GM12873 (cell line): ENCODE measurements around the gene SUMO2.

ENCODE experiments used
- CTCF ChIP-seq: IDR thresholded peaks from 2 replicates; pipeline ENCODE4 v1.5.1; 2012; ENCODE audit warnings: low read depth, mild to moderate bottlenecking, moderate library complexity, low read length, control low read depth; ENCODE audit not compliant: insufficient read depth; ENCODE audit errors: missing control alignments

SUMO2 gene

GRCh38 chr17:75135452-75135851, 47.3 kb downstream of the SUMO2 start:
- no peak for TF ChIP-seq CTCF

GRCh38 chr17:75133001-75133400, 49.8 kb downstream of the SUMO2 start:
- TF ChIP-seq CTCF: no peak

DNA sequence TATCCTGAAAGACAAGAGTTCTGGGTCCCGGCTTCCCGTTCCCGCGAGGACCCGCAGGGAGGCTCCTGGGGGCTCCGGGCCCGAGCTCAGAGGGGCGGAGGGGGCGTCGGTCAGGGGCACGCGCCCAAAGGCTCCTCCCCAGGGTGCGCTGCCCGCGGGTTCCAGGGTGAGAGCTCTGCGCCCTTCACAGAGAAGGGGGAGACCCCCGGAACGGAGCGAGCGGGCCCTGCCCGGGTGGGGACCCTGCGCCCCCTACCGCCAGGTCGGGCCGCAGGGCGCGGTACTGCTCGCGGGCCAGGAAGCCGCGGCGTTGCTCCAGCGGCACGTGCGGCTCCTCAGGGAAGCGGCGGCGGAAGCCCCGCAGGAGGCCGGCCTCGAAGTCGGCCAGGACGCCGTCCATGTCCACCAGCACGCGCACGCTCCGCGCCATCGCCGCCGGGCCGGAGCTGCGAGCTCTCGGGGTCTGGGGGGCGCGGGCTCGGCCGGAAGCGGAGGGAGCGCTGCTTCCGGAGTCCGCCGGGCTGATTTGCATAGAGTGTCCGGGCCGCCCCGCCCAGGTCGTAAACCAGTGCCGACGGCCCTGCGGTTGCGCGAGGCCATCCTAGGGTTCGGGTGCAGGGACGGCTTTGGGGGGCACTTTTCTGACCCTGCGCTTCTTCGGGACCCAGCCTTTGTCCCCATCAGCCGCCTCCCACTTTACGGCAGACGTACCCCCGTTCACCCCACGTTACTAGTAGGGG, 51.3 kb downstream of the SUMO2 start, which contains the start of gene NT5C:
TSS of gene NT5C (minus strand) at position 465 of the 740 bp plus-strand sequence. CDS start at position 430, 35 bp downstream.
- TF ChIP-seq CTCF: peak; percentile 74

GRCh38 chr17:75130632-75131277, 52.0 kb downstream of the SUMO2 start:
- peak; percentile 58 for TF ChIP-seq CTCF

DNA sequence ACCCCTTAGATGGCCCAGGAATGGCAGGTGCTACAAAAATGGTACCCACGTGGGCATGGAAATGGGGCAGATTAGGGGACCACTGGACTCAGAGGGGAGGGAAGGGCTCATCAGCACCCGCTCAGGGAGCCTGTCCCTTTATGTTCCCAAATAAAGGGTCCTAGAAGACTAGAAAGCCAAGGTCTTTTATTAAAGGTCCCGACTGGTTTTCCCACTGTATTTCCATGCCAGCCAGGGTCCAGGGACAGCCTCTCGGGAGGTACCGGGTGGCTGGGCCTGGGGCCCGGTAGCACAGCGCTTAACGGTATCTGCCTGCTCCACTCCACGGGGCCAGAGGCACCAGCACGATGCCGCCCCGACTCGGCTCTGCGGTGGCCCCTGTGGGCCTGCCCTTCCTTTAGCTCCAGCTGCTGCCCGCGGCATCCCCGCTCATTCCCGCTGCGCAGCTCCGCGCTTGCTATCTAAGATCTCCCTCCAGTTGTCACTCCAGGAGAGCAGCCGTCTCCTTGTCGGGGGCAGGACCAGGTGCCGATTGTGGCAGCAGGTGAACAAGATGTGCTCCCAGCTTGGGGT, 52.6 kb downstream of the SUMO2 start:
- TF ChIP-seq CTCF: no peak

DNA sequence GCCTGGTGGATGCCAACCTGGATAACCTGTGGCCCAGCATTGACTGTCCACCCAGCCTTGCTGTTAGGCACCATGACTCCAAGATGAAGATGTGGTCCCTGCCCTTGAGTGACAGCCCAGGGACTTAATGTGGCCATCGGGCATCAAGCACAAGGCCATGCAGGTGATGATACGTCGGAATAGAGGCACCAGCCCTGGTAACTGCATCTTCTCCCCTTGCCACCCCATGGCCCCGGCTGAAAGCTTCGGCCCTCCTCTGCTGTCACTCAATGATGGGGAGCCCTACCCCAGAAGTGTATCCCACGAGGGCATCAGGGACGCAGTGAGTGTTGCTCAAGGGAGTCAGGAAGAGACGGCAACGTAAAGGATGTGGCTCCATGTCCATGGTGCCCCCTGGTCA, 53.2 kb downstream of the SUMO2 start:
- TF ChIP-seq CTCF: no peak
